HG03045 (cell line): Measurements from ENCODE around the gene TTC28.

Experiments
- ATAC-seq: cut with Tn5 transposase; IDR thresholded peaks from one replicate; pipeline ENCODE4 v1.9.1; 2021; ENCODE audit warnings: mild to moderate bottlenecking, moderate library complexity; ENCODE audit not compliant: unreplicated experiment

The TTC28 gene

DNA sequence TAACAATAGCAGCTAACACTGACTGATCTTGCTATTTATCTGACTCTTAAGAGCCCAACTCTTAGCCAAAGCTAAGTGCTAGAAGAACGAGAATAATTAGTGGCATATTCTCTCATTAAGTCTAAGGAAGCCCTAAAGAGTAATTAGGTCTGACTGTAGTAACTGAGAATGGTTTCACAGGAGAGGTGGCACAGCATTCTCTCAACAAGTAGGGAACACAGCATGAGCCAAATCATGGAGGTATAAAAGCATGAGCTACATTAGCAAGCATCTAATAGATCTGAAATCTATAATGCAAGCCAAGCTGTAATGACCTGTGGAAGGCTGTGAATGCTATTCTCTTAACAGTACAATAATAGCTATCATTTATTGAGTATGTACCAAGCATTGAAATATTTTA, 230.6 kb downstream of the TTC28 start:
- no peak for ATAC-seq

GRCh38 chr22:28448625-28449024, 231.0 kb downstream of the TTC28 start:
- no peak for ATAC-seq

GRCh38 chr22:28444659-28445058, 235.0 kb downstream of the TTC28 start:
- ATAC-seq, result no peak

DNA sequence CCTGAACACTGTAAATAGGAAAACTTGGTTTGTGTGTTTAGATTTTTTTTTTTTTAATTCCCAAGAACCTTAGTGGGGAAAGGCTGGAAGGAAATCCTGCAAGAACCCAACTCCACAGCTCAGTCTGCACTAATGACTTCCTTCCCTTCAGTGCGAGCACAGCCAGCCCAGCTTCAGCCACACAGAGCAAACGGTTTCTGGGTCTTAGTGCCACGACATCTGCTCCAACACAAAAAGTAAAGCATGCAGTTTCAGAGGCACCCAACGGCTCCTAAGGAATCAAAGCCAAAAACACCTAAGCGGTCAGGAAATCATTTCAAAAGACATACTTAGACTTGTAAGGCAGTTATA, 236.1 kb downstream of the TTC28 start:
- ATAC-seq, result no peak

GRCh38 chr22:28442711-28443525, 236.7 kb downstream of the TTC28 start:
- ATAC-seq, result no peak

GRCh38 chr22:28442264-28442710, 237.4 kb downstream of the TTC28 start:
- ATAC-seq, result no peak

GRCh38 chr22:28441720-28442263, 237.8 kb downstream of the TTC28 start:
- no peak for ATAC-seq

- ATAC-seq, result no peak
Measured at GRCh38 chr22:28440592-28441390, 238.8 kb downstream of the TTC28 start.

- ATAC-seq, result no peak
Measured at GRCh38 chr22:28438183-28438768, 241.4 kb downstream of the TTC28 start.

DNA sequence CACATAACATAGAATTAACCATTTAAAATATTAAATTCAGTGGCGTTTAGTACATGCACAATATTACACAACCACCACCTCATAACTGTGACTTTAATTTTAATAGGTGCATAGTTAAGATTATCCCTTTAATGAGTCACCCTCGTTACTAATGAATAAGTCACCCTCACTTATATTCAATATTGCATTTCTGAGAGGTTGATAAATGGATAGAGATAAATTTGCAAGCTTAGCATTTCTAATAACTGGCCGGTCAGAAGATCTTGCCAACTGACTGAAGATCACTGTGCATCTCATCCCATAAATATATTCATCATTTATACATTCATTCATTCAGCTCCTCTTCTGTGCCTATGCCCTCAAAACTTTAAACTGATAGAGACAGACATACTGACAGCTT, 243.7 kb downstream of the TTC28 start:
- ATAC-seq, result no peak

DNA sequence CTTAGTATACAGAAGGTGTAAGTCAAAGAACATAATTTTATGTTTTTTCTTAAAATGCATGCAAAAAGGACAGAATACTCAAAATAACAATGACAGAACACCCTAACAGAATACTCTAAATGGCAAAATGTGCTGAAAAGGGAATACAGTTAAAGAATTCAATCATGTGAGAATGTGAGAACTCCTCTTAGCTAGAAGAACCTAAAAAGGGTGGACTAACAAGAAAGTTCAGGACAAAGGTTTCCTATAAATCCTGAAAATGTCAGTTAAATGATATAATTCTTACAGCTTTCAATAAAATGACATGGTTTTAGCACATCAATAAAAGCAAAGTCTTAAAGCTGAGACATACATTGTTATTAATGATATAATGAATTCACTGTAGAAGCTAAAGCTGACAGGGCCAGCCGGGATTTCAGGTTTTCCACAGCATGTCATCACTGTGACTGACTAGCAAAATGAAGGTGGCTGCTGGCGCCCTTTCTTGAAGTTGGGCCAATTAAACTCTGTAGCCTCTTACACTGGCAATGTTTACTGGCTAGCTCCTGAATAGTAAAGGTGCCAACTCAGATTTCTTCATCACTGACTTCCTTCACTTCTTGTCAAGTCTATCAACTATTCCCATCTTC, 244.4 kb downstream of the TTC28 start:
- no peak for ATAC-seq

- ATAC-seq, result no peak
Measured at GRCh38 chr22:28430466-28431025, 249.1 kb downstream of the TTC28 start.

- no peak for ATAC-seq
Measured at GRCh38 chr22:28429711-28430110, 249.9 kb downstream of the TTC28 start.

GRCh38 chr22:28428271-28428670, 251.4 kb downstream of the TTC28 start:
- ATAC-seq, result no peak

DNA sequence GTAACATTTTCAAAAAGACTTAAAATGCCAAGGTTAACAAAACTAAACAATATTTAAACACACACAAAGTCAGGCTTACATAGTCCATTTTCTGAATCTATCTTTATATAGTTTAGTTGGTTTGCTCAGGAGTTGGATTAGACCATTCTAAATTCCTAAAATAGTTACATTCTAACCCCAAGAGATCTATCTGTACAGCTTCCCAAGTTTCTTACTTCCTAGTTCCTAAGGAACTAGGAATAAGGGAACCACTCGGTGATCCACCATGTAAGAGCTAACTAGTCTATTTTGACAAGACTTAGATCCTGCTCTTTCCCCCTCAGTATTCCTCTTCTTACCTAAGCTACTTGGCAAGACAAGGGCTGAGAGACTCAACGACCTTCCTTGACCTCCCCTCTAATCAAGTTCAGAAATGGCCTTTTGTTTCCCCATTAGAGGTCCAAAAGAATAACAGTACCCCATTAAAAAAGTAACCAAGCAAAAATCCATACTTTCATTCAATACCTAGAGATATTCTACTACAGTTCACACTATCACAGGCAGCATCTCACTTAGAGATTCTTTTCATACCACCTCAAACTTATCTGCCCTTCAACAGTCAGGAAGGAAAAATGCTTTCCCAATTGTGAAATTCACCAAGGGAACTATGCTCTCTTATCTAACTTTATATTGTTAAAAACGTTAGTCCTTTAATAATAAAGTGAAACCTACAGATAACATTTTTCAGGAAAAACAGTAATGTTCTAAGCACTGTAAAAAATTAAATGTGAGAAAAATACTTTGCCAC, 253.1 kb downstream of the TTC28 start:
- ATAC-seq, result no peak

DNA sequence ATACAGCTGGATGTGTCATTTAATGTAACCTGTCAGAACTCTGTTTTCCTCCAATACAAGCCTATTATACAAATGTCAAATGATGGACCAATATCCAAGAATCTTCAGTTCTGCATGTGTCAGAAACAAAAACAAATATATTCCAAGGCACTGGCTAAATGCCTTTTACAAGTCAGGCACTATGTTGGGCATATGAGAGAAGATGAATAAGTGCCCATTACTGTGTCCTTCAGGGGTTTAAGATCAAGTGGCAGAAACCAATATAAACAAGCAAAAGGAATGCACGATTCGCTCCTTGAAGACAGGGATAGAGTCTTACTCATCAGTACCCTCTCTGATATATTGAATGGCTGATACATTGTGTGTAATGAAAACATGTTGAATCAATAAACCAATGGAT, 254.4 kb downstream of the TTC28 start:
- no peak for ATAC-seq

- ATAC-seq, result no peak
Measured at GRCh38 chr22:28424427-28425080, 255.1 kb downstream of the TTC28 start.

DNA sequence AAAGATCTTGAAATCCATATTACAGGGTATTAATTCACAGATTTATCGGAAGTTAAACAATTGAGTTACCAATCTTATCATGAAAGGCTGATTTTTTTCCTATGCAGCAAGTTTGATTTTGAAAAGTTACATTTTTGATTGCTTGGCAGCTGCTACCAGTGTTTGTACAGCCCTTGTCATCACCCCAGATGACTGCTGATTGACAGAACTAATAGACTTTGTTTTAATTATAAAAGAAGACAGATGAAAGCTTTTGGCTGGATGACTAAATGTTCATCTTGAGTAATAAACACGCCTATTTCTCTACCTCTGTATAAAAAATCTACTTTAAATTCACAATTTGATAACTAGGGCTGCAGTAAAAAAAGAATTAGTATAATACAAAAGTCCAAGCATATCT, 259.7 kb downstream of the TTC28 start:
- no peak for ATAC-seq

DNA sequence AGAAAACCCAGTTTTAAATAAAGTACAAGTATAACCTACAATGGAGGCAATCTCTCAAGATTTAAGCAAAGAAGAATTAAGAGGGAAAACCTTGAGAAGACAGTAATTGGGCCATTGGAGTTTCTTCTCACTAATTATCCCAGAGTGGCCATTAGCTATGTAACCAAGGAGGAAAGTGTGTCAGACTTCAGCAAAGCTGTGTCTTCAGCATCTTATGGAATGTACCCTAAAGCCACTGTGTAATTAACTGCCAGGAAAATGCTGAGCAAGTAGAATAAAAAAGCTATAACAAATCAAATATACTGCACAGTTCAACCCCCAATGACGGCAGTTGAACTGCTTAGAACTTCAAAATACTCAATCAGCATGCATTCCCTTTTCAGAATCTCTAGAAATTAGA, 261.6 kb downstream of the TTC28 start:
- ATAC-seq, result no peak
